Measurements from ENCODE around the gene SLC38A8.

SLC38A8 gene

GRCh38 chr16:83996481-83997252 lies 45.9 kb downstream of the SLC38A8 start:
- no peak for DNase-seq (ENCODE audit: low spot score)

GRCh38 chr16:83995754-83996153 lies 46.8 kb downstream of the SLC38A8 start:
- no peak for DNase-seq (ENCODE audit: low spot score)

GRCh38 chr16:83994703-83995102 lies 47.9 kb downstream of the SLC38A8 start:
- no peak for DNase-seq (ENCODE audit: low spot score)

GRCh38 chr16:83994087-83994486 lies 48.5 kb downstream of the SLC38A8 start:
- no peak for DNase-seq (ENCODE audit: low spot score)

- DNase-seq (ENCODE audit: low spot score), result no peak
These were observed 50.0 kb downstream of the SLC38A8 start for GRCh38 chr16:83992624-83993023.

- DNase-seq (ENCODE audit: low spot score), result no peak
These were observed 52.1 kb downstream of the SLC38A8 start for GRCh38 chr16:83990492-83990891.

GRCh38 chr16:83989300-83989699 lies 53.3 kb downstream of the SLC38A8 start:
- no peak for DNase-seq (ENCODE audit: low spot score)

GRCh38 chr16:83983491-83983890 lies 59.1 kb downstream of the SLC38A8 start:
- DNase-seq (ENCODE audit: low spot score), result no peak

GRCh38 chr16:83981799-83982198 lies 60.8 kb downstream of the SLC38A8 start:
- no peak for DNase-seq (ENCODE audit: low spot score)

GRCh38 chr16:83980794-83981193 lies 61.8 kb downstream of the SLC38A8 start:
- DNase-seq (ENCODE audit: low spot score), result no peak

GRCh38 chr16:83979441-83979840 lies 63.2 kb downstream of the SLC38A8 start:
- no peak for DNase-seq (ENCODE audit: low spot score)

- DNase-seq (ENCODE audit: low spot score), result no peak
These were observed 64.1 kb downstream of the SLC38A8 start for GRCh38 chr16:83978401-83978904.

GRCh38 chr16:83977056-83977815 lies 65.4 kb downstream of the SLC38A8 start:
- DNase-seq (ENCODE audit: low spot score), result no peak

- DNase-seq (ENCODE audit: low spot score), result no peak
These were observed 66.9 kb downstream of the SLC38A8 start for GRCh38 chr16:83975590-83976260.

GRCh38 chr16:83974475-83974874 lies 68.1 kb downstream of the SLC38A8 start:
- no peak for DNase-seq (ENCODE audit: low spot score)

GRCh38 chr16:83973581-83974385 lies 68.8 kb downstream of the SLC38A8 start:
- DNase-seq (ENCODE audit: low spot score), result no peak

GRCh38 chr16:83973077-83973476 lies 69.5 kb downstream of the SLC38A8 start:
- DNase-seq (ENCODE audit: low spot score), result no peak

GRCh38 chr16:83972256-83973008 lies 70.2 kb downstream of the SLC38A8 start:
- DNase-seq (ENCODE audit: low spot score), result no peak

- DNase-seq (ENCODE audit: low spot score), result no peak
These were observed 71.1 kb downstream of the SLC38A8 start for GRCh38 chr16:83971165-83972130.

- no peak for DNase-seq (ENCODE audit: low spot score)
These were observed 72.2 kb downstream of the SLC38A8 start for GRCh38 chr16:83970430-83970815.

Measured in D341Med (cell line).